ENCODE data around the gene TYMP.

The TYMP gene

DNA sequence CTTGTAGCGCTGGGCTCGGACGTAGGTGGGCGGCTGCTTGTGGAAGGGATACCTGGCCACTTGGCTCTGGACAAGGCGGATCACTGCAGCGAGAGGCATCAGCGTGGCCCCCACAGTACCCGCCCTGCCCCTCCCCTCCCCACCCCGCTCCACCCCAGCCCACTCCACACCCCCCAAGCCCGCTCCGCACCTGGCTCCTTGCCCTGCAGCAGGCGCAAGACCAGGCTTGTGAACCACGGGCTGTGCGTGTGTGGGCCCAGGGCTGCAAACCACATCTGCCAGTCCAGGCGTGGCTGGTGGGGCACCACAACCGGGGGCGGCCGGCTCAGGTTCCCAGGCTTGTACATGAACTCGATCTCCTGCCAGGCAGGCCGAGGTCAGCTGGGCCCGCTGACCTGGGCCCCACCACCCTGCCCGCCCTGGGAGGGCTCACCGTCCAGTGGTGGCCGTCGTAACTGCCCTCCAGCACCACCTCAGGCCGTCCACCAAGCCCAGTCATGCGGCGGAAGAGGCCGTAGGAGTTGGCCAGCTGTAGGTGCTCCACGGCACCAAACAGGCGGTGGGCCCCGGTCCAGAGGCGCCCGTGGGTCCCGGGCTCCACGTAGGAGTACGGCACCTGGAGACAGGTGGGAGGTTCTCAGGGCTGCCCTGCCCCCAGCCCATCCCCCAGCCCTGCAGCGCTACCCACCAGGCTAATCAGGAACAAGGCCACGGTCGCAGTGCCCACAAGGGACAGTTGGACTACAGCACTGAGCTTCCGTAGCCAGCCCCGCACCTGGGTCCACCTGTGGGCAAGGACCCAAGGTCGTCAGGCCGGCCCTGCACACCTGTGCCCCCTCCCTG lies 25.2 kb downstream of the TYMP start:
- DNase-seq, result no peak

DNA sequence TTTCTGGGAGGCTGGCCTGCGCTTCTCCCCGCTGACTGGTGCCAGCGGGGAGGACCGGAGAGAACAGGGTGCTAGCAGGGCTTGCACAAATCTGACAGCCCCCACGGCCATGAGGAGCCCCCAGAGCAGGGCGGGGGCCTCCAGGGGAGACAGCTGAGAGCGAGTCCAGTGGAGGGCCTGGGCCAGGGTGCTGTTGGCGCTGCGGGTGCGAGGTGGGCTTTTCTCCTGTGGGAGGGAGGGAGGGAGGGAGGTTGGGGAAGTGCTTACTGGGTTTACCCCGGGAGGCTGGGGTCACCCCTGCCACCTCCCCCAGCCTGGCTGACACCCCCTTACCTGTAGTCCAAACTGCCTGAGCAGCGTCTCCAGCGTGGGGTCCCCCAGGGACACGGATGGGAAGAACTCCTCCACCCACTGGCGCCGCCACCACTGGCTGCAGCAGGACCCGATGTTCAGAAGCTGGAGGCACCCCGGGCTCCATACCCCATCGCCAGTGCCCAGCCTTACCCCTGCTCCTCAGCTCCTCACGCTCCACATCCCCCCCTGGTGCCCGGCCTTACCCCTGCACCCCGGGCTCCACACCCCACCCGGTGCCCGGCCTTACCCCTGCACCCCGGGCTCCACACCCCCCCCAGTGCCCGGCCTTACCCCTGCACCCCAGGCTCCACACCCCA lies 26.2 kb downstream of the TYMP start:
- DNase-seq, result no peak

- DNase-seq, result no peak
Observed at GRCh38 chr22:50502628-50503474, 27.0 kb downstream of the TYMP start.

GRCh38 chr22:50502096-50502495 lies 27.7 kb downstream of the TYMP start:
- DNase-seq, result no peak

- DNase-seq, result no peak
Observed at GRCh38 chr22:50500452-50500851, 29.4 kb downstream of the TYMP start.

DNA sequence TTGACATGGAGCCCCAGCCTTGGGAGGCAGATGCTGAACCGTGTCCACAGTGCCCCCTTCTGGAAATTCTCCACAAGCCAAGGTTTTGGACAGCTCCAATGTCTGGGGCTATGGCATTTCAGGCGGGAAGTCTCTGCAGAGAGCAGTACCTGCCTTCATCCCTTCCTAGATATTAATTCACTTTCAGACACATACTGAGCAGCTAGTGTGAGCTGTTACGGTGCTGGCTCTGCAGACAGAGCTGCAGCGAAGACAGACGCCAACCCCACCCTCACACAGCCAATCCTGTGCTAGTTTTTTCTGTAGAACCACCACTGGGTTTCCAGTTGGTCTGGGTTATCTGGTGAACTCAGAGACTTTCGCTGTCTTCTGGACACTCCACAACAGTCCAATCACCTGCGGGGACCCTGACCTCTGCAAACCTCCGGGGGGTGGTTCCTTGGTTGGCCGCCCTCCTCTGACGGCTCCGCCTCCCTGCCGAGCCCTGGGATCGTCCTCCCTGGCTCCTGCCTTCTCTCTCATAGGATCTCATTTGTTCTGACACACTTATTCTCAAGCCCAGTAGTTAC lies 31.4 kb downstream of the TYMP start:
- peak; percentile 23 for DNase-seq

- no peak for DNase-seq
Observed at GRCh38 chr22:50497093-50497492, 32.7 kb downstream of the TYMP start.

- no peak for DNase-seq
Observed at GRCh38 chr22:50490531-50491308, 39.1 kb downstream of the TYMP start.

- no peak for DNase-seq
Observed at GRCh38 chr22:50489363-50490243, 40.2 kb downstream of the TYMP start.

DNA sequence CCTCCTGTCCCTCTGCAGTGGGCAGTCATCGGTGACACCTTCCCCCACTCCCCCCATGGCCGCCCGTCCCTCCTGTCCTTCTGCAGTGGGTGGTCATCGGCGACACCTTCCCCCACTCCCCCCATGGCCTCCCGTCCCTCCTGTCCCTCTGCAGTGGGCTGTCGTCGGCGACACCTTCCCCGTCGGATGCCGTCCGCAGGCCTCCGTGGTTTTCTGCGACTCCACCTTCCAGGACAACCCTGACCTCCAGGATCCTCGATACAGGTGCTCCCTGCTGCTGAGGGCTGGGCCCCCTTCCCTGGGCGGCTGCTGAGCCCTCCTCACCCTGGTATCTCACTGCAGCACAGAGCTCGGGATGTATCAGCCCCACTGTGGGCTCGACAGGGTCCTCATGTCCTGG lies 40.9 kb downstream of the TYMP start:
- no peak for DNase-seq

DNA sequence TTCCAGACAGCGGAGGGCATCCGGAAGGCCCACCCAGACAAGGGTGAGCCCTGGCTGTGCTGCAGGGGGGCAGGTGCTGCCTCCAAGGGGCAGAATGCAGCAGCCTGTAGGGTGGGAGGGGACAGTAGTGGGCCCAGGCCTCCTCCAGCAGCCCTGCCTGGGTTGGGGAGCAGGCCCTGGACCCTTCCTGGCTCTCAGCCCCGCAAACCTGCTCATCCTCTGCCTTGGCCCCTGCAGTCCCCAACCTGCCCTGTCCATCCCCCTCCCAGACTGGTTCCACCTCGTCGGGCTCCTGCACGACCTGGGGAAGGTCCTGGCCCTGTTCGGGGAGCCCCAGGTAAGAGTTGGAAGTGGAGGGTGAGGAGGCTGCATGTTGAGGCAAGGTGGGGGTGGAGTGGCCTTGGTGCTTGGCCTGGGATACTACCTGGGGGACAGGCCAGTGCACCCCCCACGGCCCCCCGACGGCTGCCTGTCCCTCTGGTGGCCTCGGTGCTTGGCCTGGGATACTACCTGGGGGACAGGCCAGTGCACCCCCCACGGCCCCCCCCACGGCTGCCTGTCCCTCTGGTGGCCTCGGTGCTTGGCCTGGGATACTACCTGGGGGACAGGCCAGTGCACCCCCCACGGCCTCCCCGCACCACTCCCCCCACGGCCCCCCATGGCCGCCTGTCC lies 41.7 kb downstream of the TYMP start:
- DNase-seq, result no peak

GRCh38 chr22:50487290-50488005 lies 42.4 kb downstream of the TYMP start:
- no peak for DNase-seq

GRCh38 chr22:50486561-50487289 lies 43.1 kb downstream of the TYMP start, which contains the start of gene MIOX:
Gene MIOX, plus strand, starts transcription at chr22:50486859. Its CDS starts 39 bp downstream, at chr22:50486898.
- DNase-seq, result no peak

DNA sequence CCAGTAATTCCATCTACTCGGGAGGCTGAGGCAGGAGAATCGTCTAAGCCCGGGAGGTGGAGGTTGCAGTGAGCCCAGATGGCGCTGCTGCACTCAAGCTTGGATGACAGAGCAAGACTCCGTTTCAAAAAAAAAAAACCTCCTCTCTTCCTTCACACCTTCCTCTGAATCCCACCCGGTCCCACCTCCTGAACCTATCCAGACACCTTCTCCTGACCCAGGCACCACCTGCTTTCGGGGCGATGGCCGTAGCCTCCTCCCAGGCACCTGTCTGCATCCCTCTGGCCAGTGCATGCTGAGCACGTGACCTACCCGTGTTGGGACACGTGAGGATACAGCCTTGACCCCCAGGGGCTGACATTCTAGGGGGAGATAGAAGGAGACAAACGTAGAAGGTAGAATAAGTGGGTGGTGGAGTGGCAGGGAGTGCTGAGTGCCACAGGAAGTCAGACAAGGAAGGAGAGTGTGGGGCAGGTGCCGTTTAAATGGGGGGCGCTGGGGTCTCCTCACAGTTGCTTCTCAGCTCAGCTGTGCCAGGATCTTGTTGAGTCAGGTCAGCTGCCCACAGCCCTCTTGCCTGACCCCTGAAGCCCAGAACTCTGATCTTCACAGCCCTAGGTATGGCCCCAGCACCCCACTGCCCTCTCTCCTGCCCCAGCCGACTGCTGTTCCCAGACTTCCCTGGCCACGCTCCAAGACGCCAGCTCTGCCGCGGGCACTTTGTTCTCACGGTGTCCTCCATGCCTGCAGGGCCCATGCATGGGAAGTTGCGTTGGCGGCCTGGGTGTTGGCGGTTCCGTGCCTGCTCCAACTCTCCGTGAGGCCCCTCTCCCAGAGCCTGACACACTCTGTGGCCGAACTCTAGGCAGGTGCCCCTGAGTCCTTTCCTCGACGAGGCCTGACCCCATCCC lies 44.3 kb downstream of the TYMP start:
- DNase-seq, result no peak

GRCh38 chr22:50483977-50484853 lies 45.6 kb downstream of the TYMP start:
- DNase-seq, result no peak

DNA sequence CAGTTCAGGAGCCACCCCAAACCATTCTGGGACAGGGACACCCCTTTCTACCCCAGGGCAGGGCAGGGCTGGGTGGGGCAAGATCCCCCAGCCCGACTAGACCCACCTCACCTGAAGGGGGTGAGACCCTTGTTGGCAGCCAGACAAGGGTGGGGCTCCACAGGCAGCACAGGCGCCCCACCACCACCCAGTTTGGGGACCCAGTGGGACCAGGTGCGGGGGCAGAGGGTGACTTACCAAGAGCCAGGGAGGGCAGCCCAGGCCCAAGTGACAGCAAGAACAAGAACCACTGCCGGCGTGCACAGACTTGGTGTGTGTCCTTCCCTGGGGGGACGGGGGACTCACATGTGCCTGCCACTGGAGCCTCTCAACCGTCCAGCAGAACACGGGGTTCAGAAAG lies 46.3 kb downstream of the TYMP start:
- no peak for DNase-seq

DNA sequence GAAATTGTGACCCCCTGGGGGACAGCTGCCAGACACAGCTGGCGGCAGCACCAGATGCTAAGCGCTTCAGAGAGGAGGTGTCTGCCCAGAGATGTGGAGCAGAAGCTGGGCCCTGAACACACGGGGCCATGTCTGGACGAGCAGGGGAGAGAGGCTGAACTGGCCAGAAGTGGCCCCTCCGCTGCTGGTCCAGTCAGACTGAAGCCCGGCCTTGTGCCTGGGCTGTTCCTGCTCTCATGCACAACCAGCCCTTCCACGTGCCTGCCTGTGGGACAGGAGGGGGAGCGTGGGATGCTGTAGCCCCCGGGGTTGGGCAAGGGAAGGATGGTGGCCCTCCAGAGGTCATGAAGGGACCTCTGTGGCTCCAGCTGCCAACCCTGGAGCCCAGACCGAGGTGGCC lies 46.7 kb downstream of the TYMP start:
- DNase-seq, result no peak
